ENCODE measurements around the gene HYKK. TPM values are rescaled to one million over a fixed set of nuclear protein-coding genes. Genes with fewer than 3 reads are reported as not detected.

The HYKK gene
- polyA plus RNA-seq, 1 of the 3 experiments (the other 2 are of a cell fraction) = 2.2 TPM

- H3K4me1 ChIP-seq (ENCODE audit: control insufficient read depth in 1 of 2, insufficient read depth in 2 of 2, low read depth in 1 of 2, low read length in 1 of 2) = peaks cover 0 to 2% of the 10 kb centered on the region in 2 experiments; a peak in 1 of 4 replicates
- no peak overlapping the region for H3K9ac ChIP-seq
- no peaks in the 10 kb centered on the region for H3K9me3 ChIP-seq
- no peak overlapping the region for H3K27ac ChIP-seq (ENCODE audit: low read depth in 2 of 2, low read length in 1 of 2)
- H3K4me2 ChIP-seq = no peak overlapping the region
- H3K9me2 ChIP-seq = no peaks in the 10 kb centered on the region
- no peaks in the 10 kb centered on the region for H3K27me3 ChIP-seq (ENCODE audit: insufficient read depth)
- peaks cover 6% of the 10 kb centered on the region for H3K79me2 ChIP-seq (ENCODE audit: insufficient read depth)
- no peak overlapping the region for H2AFZ ChIP-seq (ENCODE audit: low read depth)
- H4K20me1 ChIP-seq (ENCODE audit: insufficient read depth) = no peaks in the 10 kb centered on the region
- POLR2A ChIA-PET = no interaction called here
- H3K4me3 ChIP-seq (ENCODE audit: low read depth in 2 of 2, low read length in 1 of 2) = no peak overlapping the region
- CTCF ChIA-PET = interaction anchor here (1.2 kb wide), 1 partner anchor 19 kb away, joined by 3 read pairs; no protein-coding TSS in a partner anchor
- no peaks in the 10 kb centered on the region for H3K36me3 ChIP-seq (replicated peaks in 1 of 2; ENCODE audit: control insufficient read depth in 1 of 2, insufficient read depth in 2 of 2, low read length in 1 of 2)
- no peak for DNase-seq
- TF ChIP-seq SIN3A (IDR thresholded peaks at IDR 0.05; ENCODE audit: borderline replicate concordance, low read depth, low read length) (no peak), MEF2A (IDR thresholded peaks at IDR 0.05; ENCODE audit: borderline replicate concordance, low read depth) (no peak), MXI1 (IDR thresholded peaks at IDR 0.05; ENCODE audit: low read depth, low read length) (no peak), FOXJ3 (CRISPR knock-in tag; IDR thresholded peaks at IDR 0.05) (no peak), NRF1 (IDR thresholded peaks at IDR 0.05; ENCODE audit: low read depth, low read length) (no peak), ELF1 (IDR thresholded peaks at IDR 0.05) (no peak), CTCF (IDR thresholded peaks at IDR 0.05) (no peak), PBX3 (IDR thresholded peaks at IDR 0.05) (no peak), RCOR1 (IDR thresholded peaks at IDR 0.05; ENCODE audit: low read length) (no peak), GABPA (IDR thresholded peaks at IDR 0.05; ENCODE audit: low read depth) (no peak), EZH2phosphoT487 (IDR thresholded peaks at IDR 0.05; ENCODE audit: borderline replicate concordance, low read depth) (no peak), GATA2 (CRISPR knock-in tag; IDR thresholded peaks at IDR 0.05) (no peak), MAX (IDR thresholded peaks at IDR 0.05; ENCODE audit: low read depth) (no peak), YY1 (IDR thresholded peaks at IDR 0.05; ENCODE audit: low read depth) (no peak), RFX5 (IDR thresholded peaks at IDR 0.05; ENCODE audit: low read length) (no peak), EP300 (IDR thresholded peaks at IDR 0.05; ENCODE audit: borderline replicate concordance in 1 of 2, low read depth in 1 of 2, low read length in 1 of 2) (no peak), ZBTB33 (IDR thresholded peaks at IDR 0.05; ENCODE audit: borderline replicate concordance, low read depth) (no peak)
- H3F3A ChIP-seq (replicated peaks; ENCODE audit: insufficient read depth) = peaks cover 3% of the 10 kb centered on the region
- WGBS (ENCODE audit: low lambda C conversion rate) = 90% methylated on average over 1 of the region's 1 CpG
Measured at GRCh38 chr15:78574944-78575343, 67.6 kb downstream of the HYKK start.

Other genes with a start within 250 kb of the HYKK start
- 0.02 and 0.03 TPM in 2 replicates for gene DNAJA4, start 243.0 kb upstream of the HYKK start, polyA plus RNA-seq (2012; rRNA removed)
- gene SKIC8, start 208.0 kb upstream of the HYKK start, polyA plus RNA-seq (2012; rRNA removed) = 78.8 and 124 TPM in 2 replicates
- gene CRABP1, start 167.2 kb upstream of the HYKK start, polyA plus RNA-seq (2012; rRNA removed) = 1.0 and 1.6 TPM in 2 replicates
- 9.5 and 13.7 TPM in 2 replicates for gene IREB2, start 69.4 kb upstream of the HYKK start, polyA plus RNA-seq (2012; rRNA removed)
- 212 and 251 TPM in 2 replicates for gene PSMA4, start 32.9 kb downstream of the HYKK start, polyA plus RNA-seq (2012; rRNA removed)
- gene CHRNA5, start 57.9 kb downstream of the HYKK start, polyA plus RNA-seq (2012; rRNA removed) = 5.3 and 5.5 TPM in 2 replicates
- 2.3 and 6.3 TPM in 2 replicates for gene CHRNA3, start 113.4 kb downstream of the HYKK start, polyA plus RNA-seq (2012; rRNA removed)
- 0.30 and 0.55 TPM in 2 replicates for gene CHRNB4, start 133.6 kb downstream of the HYKK start, polyA plus RNA-seq (2012; rRNA removed)